GM12801 (cell line): Measurements from ENCODE around the gene TRIP6.

ENCODE experiments used
- CTCF ChIP-seq: IDR thresholded peaks from one replicate; pipeline ENCODE4 v1.5.1; 2011; ENCODE audit warnings: control low read depth; ENCODE audit not compliant: insufficient read length; ENCODE audit errors: extremely low read depth

Gene TRIP6

GRCh38 chr7:100847360-100847759 lies 19.8 kb upstream of the TRIP6 start:
- no peak for TF ChIP-seq CTCF

- TF ChIP-seq CTCF, result no peak
Measured at GRCh38 chr7:100852048-100852872, 14.9 kb upstream of the TRIP6 start, which contains the start of gene SLC12A9. SLC12A9 (plus strand) TSS chr7:100852713; CDS start chr7:100854198, 1,485 bp downstream.

GRCh38 chr7:100854146-100854895 lies 12.9 kb upstream of the TRIP6 start:
- TF ChIP-seq CTCF, result no peak

GRCh38 chr7:100855515-100855914 lies 11.7 kb upstream of the TRIP6 start:
- TF ChIP-seq CTCF, result no peak

GRCh38 chr7:100856871-100857282 lies 10.3 kb upstream of the TRIP6 start:
- TF ChIP-seq CTCF, result no peak

DNA sequence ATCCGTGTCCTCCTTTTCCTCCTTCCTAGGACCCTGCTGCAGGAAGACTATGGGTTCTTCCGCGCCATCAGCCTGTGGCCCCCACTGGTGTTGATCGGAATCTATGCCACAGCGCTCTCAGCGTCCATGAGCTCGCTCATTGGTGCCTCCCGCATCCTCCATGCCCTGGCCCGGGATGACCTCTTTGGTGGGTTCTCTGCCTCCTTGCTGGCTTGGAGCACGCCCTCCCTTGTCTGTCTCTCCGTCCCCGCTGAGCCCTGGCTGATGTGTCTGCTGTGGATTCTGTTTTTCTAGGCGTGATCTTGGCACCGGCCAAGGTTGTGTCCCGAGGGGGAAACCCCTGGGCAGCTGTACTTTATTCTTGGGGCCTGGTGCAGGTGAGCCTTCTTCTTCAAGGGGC lies 7.3 kb upstream of the TRIP6 start:
- TF ChIP-seq CTCF, result no peak
